Neural progenitor cell (in vitro differentiated cells): Measurements from ENCODE around the gene LIMA1. TPM values are rescaled to one million over a fixed set of nuclear protein-coding genes. Genes with fewer than 3 reads are reported as not detected.

Source experiments
- DNase-seq: peaks from one replicate; pipeline ENCODE4 v3.0.0-alpha.2; 2016; ENCODE audit warnings: low spot score
- H2AFZ ChIP-seq: fragments of 200-600 bp; sonication (generic); replicated peaks from 2 replicates; pipeline ENCODE4 v1.6.1; 2016; ENCODE audit warnings: antibody characterized with exemption
- H3F3A ChIP-seq: fragments of 200-600 bp; sonication (generic); 2 replicates; pipeline ENCODE4 v1.6.1; 2016; ENCODE audit warnings: antibody characterized with exemption, low read depth
- H3K27ac ChIP-seq: fragments of 200-600 bp; sonication (generic); 2 replicates; pipeline ENCODE4 v1.5.1; 2016; ENCODE audit warnings: mild to moderate bottlenecking
- H3K27me3 ChIP-seq: fragments of 200-600 bp; sonication (generic); 2 replicates; pipeline ENCODE4 v1.6.1; 2016; ENCODE audit warnings: mild to moderate bottlenecking, moderate library complexity
- H3K36me3 ChIP-seq: fragments of 200-600 bp; sonication (generic); 2 replicates; pipeline ENCODE4 v1.5.1; 2016
- H3K4me1 ChIP-seq: fragments of 200-600 bp; sonication (generic); 2 replicates; pipeline ENCODE4 v1.6.1; 2016; ENCODE audit warnings: mixed run types
- H3K4me2 ChIP-seq: fragments of 200-600 bp; sonication (generic); 2 replicates; pipeline ENCODE4 v1.6.1; 2016
- H3K4me3 ChIP-seq: fragments of 200-600 bp; sonication (generic); 2 replicates; pipeline ENCODE4 v1.5.1; 2016
- H3K79me2 ChIP-seq: fragments of 200-600 bp; sonication (generic); 2 replicates; pipeline ENCODE4 v1.6.1; 2016; ENCODE audit warnings: low read depth
- H3K9ac ChIP-seq: fragments of 200-600 bp; sonication (generic); 2 replicates; pipeline ENCODE4 v1.6.1; 2016
- H3K9me3 ChIP-seq: fragments of 200-600 bp; sonication (generic); 2 replicates; pipeline ENCODE4 v1.5.1; 2016; ENCODE audit warnings: low read depth
- H4K20me1 ChIP-seq: fragments of 200-600 bp; sonication (generic); 2 replicates; pipeline ENCODE4 v1.6.1; 2016; ENCODE audit warnings: low read depth
- H3K27ac Mint-ChIP-seq: 3 replicates; pipeline ENCODE4 v1.8.0; 2021; ENCODE audit warnings: mixed read lengths
- H3K27me3 Mint-ChIP-seq: 2 replicates; pipeline ENCODE4 v1.8.0; 2022; ENCODE audit warnings: low read depth, mild to moderate bottlenecking, inconsistent platforms, moderate library complexity, mixed read lengths; ENCODE audit not compliant: insufficient read depth
- H3K36me3 Mint-ChIP-seq: 3 replicates; pipeline ENCODE4 v1.8.0; 2021; ENCODE audit warnings: mixed read lengths
- H3K4me1 Mint-ChIP-seq: 3 replicates; pipeline ENCODE4 v1.8.0; 2021; ENCODE audit warnings: mixed read lengths
- H3K4me3 Mint-ChIP-seq: 3 replicates; pipeline ENCODE4 v1.8.0; 2021; ENCODE audit warnings: mild to moderate bottlenecking, moderate library complexity, mixed read lengths
- H3K9me3 Mint-ChIP-seq: 3 replicates; pipeline ENCODE4 v1.8.0; 2020; ENCODE audit warnings: mixed read lengths
- CTCF ChIP-seq: fragments of 200-600 bp; sonication (generic); IDR thresholded peaks from 2 replicates; pipeline ENCODE4 v1.5.1; 2017; ENCODE audit warnings: antibody characterized with exemption, mild to moderate bottlenecking
- EZH2 ChIP-seq: fragments of 200-600 bp; sonication (generic); IDR thresholded peaks from 2 replicates; pipeline ENCODE4 v1.6.1; 2017; ENCODE audit warnings: antibody characterized with exemption, mild to moderate bottlenecking, moderate library complexity
- EZH2phosphoT487 ChIP-seq: fragments of 200-600 bp; sonication (generic); IDR thresholded peaks from 2 replicates; pipeline ENCODE4 v1.6.1; 2017; ENCODE audit warnings: antibody characterized with exemption
- total RNA-seq: library from RNA; depleted of rRNA; stranded (reverse); fragments of >200 nt; gene quantifications from 2 replicates; pipeline ENCODE4 v1.2.3, GENCODE V29; 2015; ENCODE audit warnings: low replicate concordance

Gene LIMA1
- total RNA-seq, 1 donor from 2014 or later: 25.0 TPM

DNA sequence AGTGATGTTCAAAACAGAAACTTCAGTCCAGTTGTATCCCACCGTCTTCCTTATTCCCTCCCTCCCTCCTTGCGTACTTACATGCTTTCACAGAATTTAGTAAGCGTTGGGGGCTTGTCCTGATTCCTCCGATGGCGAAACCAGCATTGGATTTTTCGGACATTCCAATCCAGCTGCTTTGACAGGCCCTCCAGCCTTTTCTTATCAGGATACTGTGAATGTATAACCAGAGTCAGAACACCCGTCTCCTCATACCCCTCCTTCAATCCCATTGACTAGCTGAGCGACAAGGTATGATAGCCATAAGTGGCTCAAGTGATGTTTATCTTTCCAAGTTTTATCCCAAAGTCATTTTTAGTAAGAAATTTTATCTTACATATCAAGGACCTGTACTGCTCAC, 140.3 kb downstream of the LIMA1 start:
- peaks cover 32% of the 10 kb centered on the region for H3K79me2 ChIP-seq
- no peak overlapping the region for H2AFZ ChIP-seq
- H3K36me3 Mint-ChIP-seq: peaks cover 20% of the 10 kb centered on the region
- peaks cover 8% of the 10 kb centered on the region for H4K20me1 ChIP-seq
- no peaks in the 10 kb centered on the region for H3K27me3 Mint-ChIP-seq
- no peak overlapping the region for H3K27ac Mint-ChIP-seq
- no peaks in the 10 kb centered on the region for H3K9me3 ChIP-seq
- no peak overlapping the region for H3K9ac ChIP-seq
- no peak overlapping the region for H3K4me3 Mint-ChIP-seq
- no peaks in the 10 kb centered on the region for H3K4me1 Mint-ChIP-seq
- H3K27ac ChIP-seq: no peak overlapping the region
- TF ChIP-seq EZH2phosphoT487 (no peak), CTCF (no peak), EZH2 (no peak)
- H3K36me3 ChIP-seq: peaks cover 9% of the 10 kb centered on the region
- H3F3A ChIP-seq: no peaks in the 10 kb centered on the region
- no peaks in the 10 kb centered on the region for H3K9me3 Mint-ChIP-seq
- no peak overlapping the region for H3K4me2 ChIP-seq
- H3K4me1 ChIP-seq: no peaks in the 10 kb centered on the region
- no peak overlapping the region for H3K4me3 ChIP-seq
- H3K27me3 ChIP-seq: no peaks in the 10 kb centered on the region
- no peak for DNase-seq

GRCh38 chr12:50132505-50133135, 150.7 kb downstream of the LIMA1 start:
- peaks cover 4% of the 10 kb centered on the region for H4K20me1 ChIP-seq
- no peak overlapping the region for H2AFZ ChIP-seq
- TF ChIP-seq EZH2phosphoT487 (no peak), CTCF (peak; percentile 78), EZH2 (no peak)
- Mint-ChIP-seq H3K9me3 (no peaks in the 10 kb centered on the region), H3K36me3 (peaks cover 20% of the 10 kb centered on the region), H3K4me1 (no peaks in the 10 kb centered on the region), H3K27me3 (no peaks in the 10 kb centered on the region), H3K4me3 (no peak overlapping the region), H3K27ac (no peak overlapping the region)
- H3K36me3 ChIP-seq: peaks cover 7% of the 10 kb centered on the region
- peaks cover 12% of the 10 kb centered on the region for H3F3A ChIP-seq
- DNase-seq: peak; percentile 68
- no peak overlapping the region for H3K4me2 ChIP-seq
- no peaks in the 10 kb centered on the region for H3K27me3 ChIP-seq
- H3K9me3 ChIP-seq: no peaks in the 10 kb centered on the region
- H3K4me1 ChIP-seq: no peaks in the 10 kb centered on the region
- no peak overlapping the region for H3K4me3 ChIP-seq
- H3K27ac ChIP-seq: no peak overlapping the region
- no peaks in the 10 kb centered on the region for H3K79me2 ChIP-seq
- H3K9ac ChIP-seq: no peak overlapping the region

DNA sequence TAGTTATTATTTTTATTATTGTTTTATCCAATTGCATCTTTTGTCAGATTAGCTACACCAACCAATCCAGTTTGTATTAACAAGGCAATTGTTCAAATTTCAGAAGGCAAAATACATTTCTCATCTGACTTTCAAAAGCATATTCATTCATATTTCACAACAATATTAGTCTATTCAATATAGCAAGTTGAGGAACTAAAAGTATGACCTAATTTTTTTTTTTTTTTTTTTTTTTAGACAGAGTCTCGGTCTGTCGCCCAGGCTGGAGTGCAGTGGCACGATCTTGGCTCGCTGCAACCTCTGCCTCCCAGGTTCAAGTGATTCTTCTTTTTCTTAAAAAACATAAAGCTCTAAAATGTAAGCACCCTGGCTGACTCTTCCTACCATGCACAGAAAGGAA, 154.0 kb downstream of the LIMA1 start:
- peaks cover 4% of the 10 kb centered on the region for H4K20me1 ChIP-seq
- TF ChIP-seq EZH2phosphoT487 (no peak), CTCF (no peak), EZH2 (no peak)
- H3K4me1 Mint-ChIP-seq: no peaks in the 10 kb centered on the region
- H3F3A ChIP-seq: peaks cover 20% of the 10 kb centered on the region
- H3K9me3 ChIP-seq: no peaks in the 10 kb centered on the region
- H3K27ac ChIP-seq: no peak overlapping the region
- no peak overlapping the region for H3K4me3 ChIP-seq
- no peak overlapping the region for H3K27ac Mint-ChIP-seq
- H3K36me3 Mint-ChIP-seq: peaks cover 13% of the 10 kb centered on the region
- H3K27me3 ChIP-seq: no peaks in the 10 kb centered on the region
- no peak overlapping the region for H3K4me2 ChIP-seq
- no peak overlapping the region for H2AFZ ChIP-seq
- DNase-seq: no peak
- no peaks in the 10 kb centered on the region for H3K9me3 Mint-ChIP-seq
- peaks cover 2% of the 10 kb centered on the region for H3K27me3 Mint-ChIP-seq
- H3K4me3 Mint-ChIP-seq: no peak overlapping the region
- peaks cover 7% of the 10 kb centered on the region for H3K36me3 ChIP-seq
- H3K4me1 ChIP-seq: no peaks in the 10 kb centered on the region
- no peaks in the 10 kb centered on the region for H3K79me2 ChIP-seq
- H3K9ac ChIP-seq: no peak overlapping the region
